Brain microvascular endothelial cell (primary cell): ENCODE results near the gene OR2T11.
"Not testable (repeated sequence)": the region's sequence is repeated elsewhere in the genome, so short reads cannot be mapped to it uniquely, and the experiment has no call there.

Source experiments
- DNase-seq: peaks from one replicate; pipeline ENCODE4 v3.0.0-alpha.2; 2020
- H3K27ac ChIP-seq: fragments of 250-450 bp; sonication (Bioruptor Pico); 2 replicates; pipeline ENCODE4 v1.5.1; 2020; ENCODE audit warnings: mild to moderate bottlenecking, moderate library complexity
- H3K27me3 ChIP-seq: fragments of 250-450 bp; sonication (Bioruptor Pico); replicated peaks from 2 replicates; pipeline ENCODE4 v1.5.1; 2020; ENCODE audit warnings: mild to moderate bottlenecking
- H3K36me3 ChIP-seq: fragments of 250-450 bp; sonication (Bioruptor Pico); replicated peaks from 2 replicates; pipeline ENCODE4 v1.5.1; 2020; ENCODE audit warnings: mild to moderate bottlenecking
- H3K4me3 ChIP-seq: 2 replicates; pipeline ENCODE4 v1.5.1; 2011; ENCODE audit warnings: low read depth, mild to moderate bottlenecking, control low read depth, low read length, moderate library complexity
- in situ Hi-C: cut with HindIII; loops from 2 replicates; pipeline ENCODE4 v1.10.0; 2017; ENCODE audit warnings: low sequenced_read_pairs, low pct_ligation_motif_present
- TF ChIP-seq, protein P1 (sequence below): IDR thresholded peaks from 2 replicates; pipeline ENCODE4 v1.5.1; 2011; ENCODE audit warnings: low read depth, mild to moderate bottlenecking, moderate library complexity, low read length, control low read depth, inconsistent platforms; ENCODE audit errors: missing control alignments

OR2T11 gene, protein sequence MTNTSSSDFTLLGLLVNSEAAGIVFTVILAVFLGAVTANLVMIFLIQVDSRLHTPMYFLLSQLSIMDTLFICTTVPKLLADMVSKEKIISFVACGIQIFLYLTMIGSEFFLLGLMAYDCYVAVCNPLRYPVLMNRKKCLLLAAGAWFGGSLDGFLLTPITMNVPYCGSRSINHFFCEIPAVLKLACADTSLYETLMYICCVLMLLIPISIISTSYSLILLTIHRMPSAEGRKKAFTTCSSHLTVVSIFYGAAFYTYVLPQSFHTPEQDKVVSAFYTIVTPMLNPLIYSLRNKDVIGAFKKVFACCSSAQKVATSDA

DNA sequence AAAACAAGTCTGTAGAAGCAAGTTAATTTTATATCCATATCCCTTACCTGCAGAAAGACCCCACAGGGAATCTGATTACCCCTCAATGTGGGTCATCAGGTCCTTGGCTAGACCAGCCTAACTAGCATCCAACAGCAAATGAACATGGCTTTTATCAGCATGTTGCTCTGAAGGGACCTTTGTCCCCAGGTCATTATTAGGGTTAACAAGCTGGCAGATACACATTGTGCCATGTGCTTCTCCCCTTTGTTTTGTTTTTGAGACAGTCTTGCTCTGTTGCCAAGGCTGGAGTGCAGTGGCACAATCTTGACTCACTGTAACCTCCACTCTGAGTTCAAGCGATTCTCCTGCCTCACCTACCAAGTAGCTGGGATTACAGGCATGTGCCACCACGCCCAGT lies at the start of gene OR2T11:
OR2T11 (minus strand) TSS at position 101 of the 400 bp plus-strand sequence. CDS start 7,963 bp downstream, outside the sequence.
- H3K27ac ChIP-seq, H3K4me3 ChIP-seq, in situ Hi-C loops, H3K36me3 ChIP-seq, H3K27me3 ChIP-seq, DNase-seq: not testable (repeated sequence)

DNA sequence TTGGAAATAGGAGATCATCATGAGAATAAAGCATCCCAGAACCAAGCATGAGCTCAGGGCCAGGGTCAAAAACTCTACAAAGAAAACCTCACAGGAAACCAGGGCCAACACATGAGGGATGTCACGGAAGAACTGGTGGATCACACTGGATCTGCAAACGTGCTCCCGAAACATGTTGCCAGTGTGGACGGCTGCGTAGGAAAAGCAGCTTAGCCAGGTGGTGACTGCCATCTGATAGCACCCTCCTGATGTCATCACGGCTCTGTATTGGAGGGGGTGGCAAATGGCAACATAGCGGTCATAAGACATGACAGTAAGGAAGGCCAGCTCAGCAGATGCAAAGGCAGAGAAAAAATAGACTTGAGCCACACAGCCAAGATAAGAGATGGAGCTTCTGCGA lies 46.8 kb upstream of the OR2T11 start:
- DNase-seq = no peak
- Histone ChIP-seq H3K36me3 (no peaks in the 10 kb centered on the region), H3K4me3 (no peak overlapping the region), H3K27me3 (no peaks in the 10 kb centered on the region), H3K27ac (no peak overlapping the region)
- TF ChIP-seq, protein P1, sequence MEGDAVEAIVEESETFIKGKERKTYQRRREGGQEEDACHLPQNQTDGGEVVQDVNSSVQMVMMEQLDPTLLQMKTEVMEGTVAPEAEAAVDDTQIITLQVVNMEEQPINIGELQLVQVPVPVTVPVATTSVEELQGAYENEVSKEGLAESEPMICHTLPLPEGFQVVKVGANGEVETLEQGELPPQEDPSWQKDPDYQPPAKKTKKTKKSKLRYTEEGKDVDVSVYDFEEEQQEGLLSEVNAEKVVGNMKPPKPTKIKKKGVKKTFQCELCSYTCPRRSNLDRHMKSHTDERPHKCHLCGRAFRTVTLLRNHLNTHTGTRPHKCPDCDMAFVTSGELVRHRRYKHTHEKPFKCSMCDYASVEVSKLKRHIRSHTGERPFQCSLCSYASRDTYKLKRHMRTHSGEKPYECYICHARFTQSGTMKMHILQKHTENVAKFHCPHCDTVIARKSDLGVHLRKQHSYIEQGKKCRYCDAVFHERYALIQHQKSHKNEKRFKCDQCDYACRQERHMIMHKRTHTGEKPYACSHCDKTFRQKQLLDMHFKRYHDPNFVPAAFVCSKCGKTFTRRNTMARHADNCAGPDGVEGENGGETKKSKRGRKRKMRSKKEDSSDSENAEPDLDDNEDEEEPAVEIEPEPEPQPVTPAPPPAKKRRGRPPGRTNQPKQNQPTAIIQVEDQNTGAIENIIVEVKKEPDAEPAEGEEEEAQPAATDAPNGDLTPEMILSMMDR = no peak
- in situ Hi-C loops = no loop called here

DNA sequence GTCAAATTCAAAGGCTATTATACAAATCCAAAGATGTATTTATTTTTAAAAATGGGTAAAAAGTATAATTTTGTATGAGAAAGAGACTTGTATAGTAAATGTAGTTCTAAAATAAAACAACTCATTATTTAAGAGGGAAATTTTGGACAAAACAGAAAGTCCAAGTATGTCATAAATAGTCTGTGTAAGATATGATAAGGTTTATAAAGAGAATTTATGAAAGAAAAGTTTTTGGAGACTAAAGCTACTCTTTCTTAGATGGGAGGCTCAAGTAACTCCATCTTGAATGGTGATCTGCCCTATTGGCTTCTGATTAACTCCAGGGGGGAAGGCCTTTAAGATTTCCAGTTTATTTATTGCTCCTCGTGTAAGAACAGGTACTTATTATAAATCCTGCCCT lies 35.1 kb upstream of the OR2T11 start:
- H3K27ac ChIP-seq = no peak overlapping the region
- TF ChIP-seq, protein P1 = no peak
- no peak for DNase-seq
- no peaks in the 10 kb centered on the region for H3K27me3 ChIP-seq
- in situ Hi-C loops = no loop called here
- no peaks in the 10 kb centered on the region for H3K36me3 ChIP-seq
- H3K4me3 ChIP-seq = no peak overlapping the region

DNA sequence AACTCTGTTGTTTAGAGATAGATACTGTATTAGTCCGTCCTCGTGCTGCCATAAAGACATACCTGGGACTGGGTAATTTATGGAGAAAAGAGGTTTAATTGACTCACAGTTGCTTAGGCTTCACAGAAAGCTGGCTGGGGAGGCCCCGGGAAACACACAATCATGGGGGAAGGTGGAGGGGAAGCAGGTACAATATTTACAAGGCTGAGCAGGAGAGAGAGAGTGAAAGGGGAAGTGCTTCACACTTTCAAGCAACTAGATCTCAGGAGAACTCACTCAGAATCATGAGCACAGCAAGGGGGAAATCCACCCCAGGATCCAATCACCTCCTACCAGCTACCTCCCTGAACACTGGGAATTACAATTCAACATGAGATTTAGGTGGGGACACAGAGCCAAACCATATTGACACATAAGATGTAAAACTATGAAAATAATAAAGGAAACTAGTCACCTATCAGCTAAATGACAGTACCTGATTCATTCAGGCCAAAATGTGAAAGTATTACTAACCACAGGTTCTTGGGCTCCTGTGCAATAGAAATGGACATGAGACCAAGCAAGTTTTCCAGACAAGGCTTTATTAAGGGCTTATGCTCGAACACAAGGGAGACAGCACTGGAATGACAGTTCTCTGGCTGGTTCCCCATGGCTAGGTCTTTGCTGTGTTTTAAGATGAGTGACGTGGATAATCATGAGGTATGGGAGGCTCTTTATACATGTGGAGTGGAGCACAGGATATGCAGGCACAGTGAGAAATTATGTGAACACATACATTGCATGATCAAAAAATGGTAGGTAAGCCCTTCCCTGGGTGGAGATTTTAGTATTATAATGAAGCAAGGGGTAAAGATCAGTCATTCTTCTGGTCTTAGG lies 28.8 kb upstream of the OR2T11 start:
- H3K27ac ChIP-seq, H3K4me3 ChIP-seq, in situ Hi-C loops, DNase-seq, H3K27me3 ChIP-seq, H3K36me3 ChIP-seq: not testable (repeated sequence)

DNA sequence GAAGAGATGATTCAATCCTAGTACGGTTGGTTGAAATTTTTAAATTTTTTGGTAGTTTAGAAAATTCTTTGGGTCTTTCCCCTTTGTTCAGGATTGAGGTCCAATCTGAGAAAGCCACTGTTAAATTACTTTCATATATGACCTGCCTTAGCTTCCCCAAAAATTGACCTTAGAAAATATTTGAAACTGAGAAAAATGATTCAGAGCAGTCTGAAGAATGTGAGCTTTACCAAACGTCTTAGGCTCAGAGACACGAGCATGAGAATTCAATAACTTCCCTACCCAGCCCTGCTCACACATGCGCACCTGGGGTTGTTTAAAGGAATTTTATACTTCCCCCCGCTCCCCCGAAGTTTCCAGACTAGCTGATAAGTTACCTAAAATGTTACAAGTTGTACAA lies 21.9 kb upstream of the OR2T11 start:
- H3K4me3 ChIP-seq, in situ Hi-C loops, H3K27me3 ChIP-seq, H3K36me3 ChIP-seq, DNase-seq, H3K27ac ChIP-seq: not testable (repeated sequence)

DNA sequence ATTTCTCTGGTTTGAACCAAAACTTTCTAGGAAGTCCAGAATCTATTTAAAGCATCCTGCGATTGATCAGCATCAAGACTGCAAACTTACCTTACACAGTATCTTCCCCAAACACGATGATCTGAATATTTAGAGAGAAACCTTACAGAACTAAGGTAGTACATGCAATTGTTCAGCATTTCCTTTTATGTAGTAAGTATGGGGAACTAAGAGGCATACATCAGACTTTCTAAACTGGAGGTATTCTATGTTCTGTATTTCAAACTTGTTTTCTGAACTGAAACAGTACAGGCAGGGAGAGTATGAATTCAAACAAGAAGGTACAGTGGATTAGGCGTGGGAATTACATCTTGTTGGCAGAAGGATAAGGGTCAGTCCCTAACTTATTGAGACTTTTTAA lies 20.5 kb upstream of the OR2T11 start, which contains the start of gene OR2T27:
OR2T27 (minus strand) TSS at position 175 of the 400 bp plus-strand sequence. CDS start 4,644 bp downstream, outside the sequence.
- not testable (repeated sequence) for DNase-seq

DNA sequence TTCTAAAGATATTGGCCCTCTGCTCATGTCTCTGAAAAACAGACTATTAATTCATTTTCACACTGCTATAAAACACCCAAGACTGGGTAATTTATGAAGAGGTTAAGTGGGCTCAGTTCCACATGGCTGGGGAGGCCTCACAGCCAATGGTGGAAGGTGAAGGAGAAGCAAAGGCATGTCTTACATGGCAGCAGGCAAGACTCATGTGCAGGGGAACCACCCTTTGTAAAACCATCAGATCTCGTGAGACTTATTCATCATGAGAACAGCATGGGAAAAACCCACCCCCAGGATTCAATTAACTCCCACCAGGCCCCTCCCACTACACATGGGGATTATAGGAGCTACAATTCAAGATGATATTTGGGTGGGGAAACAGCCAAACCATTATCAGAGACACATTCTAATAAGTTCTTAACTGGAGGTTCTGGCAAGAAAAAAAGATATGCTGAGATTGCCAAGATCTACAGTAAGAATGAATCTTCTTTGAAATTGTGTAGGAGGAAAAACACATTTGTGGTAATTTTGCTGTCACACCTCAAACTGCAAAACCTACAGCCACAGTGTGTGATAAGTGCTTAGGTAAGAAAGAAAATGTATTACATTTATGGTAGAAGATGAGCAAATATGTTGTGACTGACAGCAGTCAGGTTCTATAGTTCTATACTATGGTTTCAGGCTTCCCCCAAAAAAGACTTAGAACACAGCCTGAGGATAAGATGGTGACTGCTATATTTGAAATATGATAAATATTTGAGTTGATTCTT lies 14.1 kb upstream of the OR2T11 start:
- H3K27me3 ChIP-seq, H3K36me3 ChIP-seq, H3K27ac ChIP-seq, in situ Hi-C loops, DNase-seq, H3K4me3 ChIP-seq: not testable (repeated sequence)

More for the DNA sequence above, 20.5 kb upstream of the OR2T11 start, which contains the start of gene OR2T27:
- H3K4me3 ChIP-seq, in situ Hi-C loops, H3K27me3 ChIP-seq, H3K36me3 ChIP-seq, H3K27ac ChIP-seq: not testable (repeated sequence)

DNA sequence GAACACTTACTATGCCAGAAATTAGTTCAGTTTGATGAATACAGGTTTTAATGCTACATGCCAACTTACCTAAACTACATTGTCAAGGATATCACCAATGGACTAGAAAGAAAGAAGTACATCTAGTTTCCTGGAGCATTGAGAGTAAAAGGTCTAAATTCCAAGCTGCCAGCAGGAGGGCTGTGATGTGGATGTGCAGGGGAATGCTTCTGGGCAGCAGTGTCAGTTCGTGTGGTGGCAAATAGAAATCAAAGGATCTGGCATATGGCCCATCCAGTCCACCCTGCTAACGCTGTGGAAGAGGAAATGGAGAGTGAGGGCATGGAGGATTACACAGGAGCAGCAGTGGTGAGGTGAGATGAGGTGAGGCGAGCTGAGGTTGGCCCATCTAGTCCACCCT lies 10.3 kb upstream of the OR2T11 start, which contains the start of gene OR2T35:
OR2T35 (minus strand) TSS at position 101 of the 400 bp plus-strand sequence. CDS start 6,020 bp downstream, outside the sequence.
- DNase-seq, H3K27ac ChIP-seq, H3K36me3 ChIP-seq, H3K27me3 ChIP-seq, in situ Hi-C loops, H3K4me3 ChIP-seq: not testable (repeated sequence)

DNA sequence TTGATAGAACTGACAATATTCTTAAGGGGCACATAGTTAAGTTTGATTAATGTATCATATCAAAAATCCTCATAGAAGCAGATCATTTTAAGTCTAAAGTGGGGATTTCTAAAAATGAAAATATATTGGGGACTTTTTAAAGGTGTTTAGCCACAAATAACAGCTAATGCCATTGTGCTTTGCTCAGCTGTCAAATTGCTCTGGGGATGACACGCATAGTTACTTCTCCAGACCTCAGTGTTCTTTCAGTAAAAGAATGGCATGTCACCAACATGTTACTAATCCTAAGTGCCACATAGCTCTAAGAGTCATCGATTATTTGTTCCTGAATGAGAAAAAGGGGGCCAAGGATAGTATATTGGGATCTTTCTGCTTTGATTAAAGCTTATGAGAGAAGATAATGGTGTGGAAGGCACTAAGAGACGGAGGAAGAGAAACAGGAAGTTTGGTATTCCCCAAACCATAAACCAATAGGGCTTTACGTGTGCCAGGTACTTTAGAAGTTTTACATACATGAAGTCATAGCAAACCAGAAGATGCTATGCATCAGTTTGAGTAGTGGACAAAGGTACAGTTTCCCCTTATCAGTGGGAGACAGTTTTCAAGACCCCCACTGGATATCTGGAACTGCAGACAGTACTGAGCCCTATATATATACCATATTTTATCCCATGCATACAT lies 8.2 kb upstream of the OR2T11 start:
- H3K27ac ChIP-seq, DNase-seq, in situ Hi-C loops, H3K4me3 ChIP-seq, H3K27me3 ChIP-seq, H3K36me3 ChIP-seq: not testable (repeated sequence)

DNA sequence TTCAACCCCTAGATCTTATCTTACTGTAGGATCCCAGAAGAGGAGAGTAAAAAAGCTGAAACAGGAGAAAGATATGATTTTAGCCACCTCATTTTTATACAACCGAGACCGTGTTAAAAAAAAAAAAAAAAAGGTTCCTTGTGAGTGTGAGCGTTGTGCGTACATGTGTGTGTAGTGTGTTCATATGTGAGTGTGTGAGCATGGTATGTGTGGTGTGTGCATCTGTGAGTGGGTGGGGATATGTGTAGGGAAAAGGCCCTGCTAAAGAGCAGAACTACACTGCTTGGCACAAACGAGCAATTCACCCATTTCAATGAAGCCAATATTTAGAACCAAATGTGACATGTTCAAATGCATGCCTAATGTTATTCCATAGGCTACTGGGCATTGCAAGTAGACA lies 6.7 kb upstream of the OR2T11 start:
- H3K36me3 ChIP-seq, H3K27ac ChIP-seq, H3K4me3 ChIP-seq, in situ Hi-C loops, DNase-seq, H3K27me3 ChIP-seq: not testable (repeated sequence)

DNA sequence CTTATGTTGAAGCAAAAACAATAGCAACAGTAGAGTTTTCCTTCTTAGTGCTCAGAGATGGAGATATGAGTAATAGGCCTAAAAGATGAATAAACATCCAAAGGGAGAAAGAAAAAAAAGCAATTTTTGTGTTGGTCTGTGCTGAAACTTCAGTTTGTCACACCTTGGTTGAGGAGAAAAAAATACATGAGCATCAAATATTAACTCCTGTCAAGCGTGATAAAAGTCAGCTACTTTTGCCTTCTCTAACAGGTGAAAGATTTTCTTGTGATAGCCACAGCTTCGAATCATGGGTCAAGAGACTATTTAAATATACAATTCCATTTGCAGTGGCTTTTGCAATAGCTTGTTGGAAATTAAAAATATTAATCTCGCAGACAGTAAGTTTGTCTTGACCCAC lies 6.0 kb upstream of the OR2T11 start:
- H3K27me3 ChIP-seq, H3K27ac ChIP-seq, H3K36me3 ChIP-seq, in situ Hi-C loops, H3K4me3 ChIP-seq, DNase-seq: not testable (repeated sequence)
